HG02852 (cell line): Measurements from ENCODE around the gene EPN3.

ENCODE experiments used
- ATAC-seq: cut with Tn5 transposase; IDR thresholded peaks from one replicate; pipeline ENCODE4 v1.9.1; 2021; ENCODE audit warnings: mild to moderate bottlenecking, moderate library complexity; ENCODE audit not compliant: unreplicated experiment

Gene EPN3

GRCh38 chr17:50532452-50533024, at the start of gene EPN3:
Gene EPN3 (plus strand): TSS chr17:50532735. CDS start chr17:50536557, 3,822 bp downstream.
- no peak for ATAC-seq

GRCh38 chr17:50483266-50483665, 49.3 kb upstream of the EPN3 start:
- no peak for ATAC-seq

- no peak for ATAC-seq
Observed at GRCh38 chr17:50484386-50485155, 48.0 kb upstream of the EPN3 start.

GRCh38 chr17:50487213-50488096, 45.1 kb upstream of the EPN3 start:
- ATAC-seq: no peak

- ATAC-seq: no peak
Observed at GRCh38 chr17:50488880-50489279, 43.7 kb upstream of the EPN3 start.

DNA sequence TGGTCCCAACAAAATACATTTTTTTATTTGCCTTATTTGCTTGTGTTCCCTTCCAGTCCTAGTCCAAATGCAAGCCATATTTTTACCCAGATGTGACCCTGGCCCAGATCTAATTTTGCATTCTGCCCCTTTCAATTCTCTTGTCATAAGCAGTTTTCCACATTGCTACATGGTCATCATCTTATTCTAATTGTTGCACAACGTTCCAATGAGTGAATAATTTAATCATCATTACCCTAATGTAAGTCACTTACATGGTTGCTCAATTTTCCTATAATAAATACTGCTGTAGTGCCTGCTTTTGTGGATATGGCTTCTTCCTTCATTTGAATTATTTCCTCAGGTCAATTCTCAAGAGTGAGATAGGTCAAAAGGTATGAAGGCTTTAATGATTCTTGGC, 41.0 kb upstream of the EPN3 start:
- ATAC-seq: no peak

DNA sequence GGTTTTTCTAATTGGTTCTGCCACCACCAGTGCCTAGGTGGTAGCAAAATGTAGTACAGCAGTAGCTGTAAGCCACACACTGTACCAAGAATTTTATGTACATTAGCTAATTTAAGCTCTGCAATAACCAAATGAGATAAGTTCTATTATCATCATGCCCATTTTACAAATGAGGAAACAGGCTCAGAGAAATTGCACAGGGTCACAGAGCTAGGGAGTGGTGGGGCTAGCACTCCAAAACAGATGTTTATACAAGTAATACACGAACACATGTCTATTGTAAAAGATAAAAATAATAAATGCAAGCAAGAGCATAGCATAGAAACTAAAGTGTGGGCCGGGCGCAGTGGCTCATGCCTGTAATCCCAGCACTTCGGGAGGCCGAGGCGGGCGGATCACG, 40.3 kb upstream of the EPN3 start:
- no peak for ATAC-seq

- ATAC-seq: no peak
Observed at GRCh38 chr17:50493744-50494143, 38.8 kb upstream of the EPN3 start.

DNA sequence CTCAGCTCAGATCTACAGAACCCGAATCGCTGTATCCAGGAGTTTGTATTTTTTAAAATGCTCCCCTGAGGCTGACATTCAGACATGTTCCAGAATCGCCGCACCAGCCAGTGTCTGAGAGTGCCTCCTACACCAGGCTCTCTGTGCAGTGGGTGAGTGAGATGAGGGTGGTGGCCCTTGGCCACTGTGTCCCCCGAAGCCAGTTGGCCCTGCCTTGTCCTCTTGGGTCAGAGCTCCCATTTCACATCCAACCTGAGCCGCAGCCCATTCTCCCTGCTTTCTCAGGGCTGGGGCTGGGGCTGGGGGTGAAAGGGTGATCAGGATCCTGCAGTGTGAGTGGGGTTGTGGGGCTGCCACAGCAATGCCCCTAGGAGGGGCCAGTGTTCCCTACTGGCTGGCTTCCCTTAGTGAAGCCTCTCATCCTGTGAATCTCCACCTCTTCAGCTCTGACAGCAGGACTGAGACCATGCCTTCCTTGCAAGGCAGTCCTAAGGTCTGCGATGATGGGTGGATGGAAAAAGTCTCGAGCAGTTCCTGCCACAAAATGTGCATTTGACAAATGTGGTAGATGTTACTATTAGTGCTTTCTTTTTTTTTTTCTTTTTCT, 37.2 kb upstream of the EPN3 start:
- no peak for ATAC-seq

DNA sequence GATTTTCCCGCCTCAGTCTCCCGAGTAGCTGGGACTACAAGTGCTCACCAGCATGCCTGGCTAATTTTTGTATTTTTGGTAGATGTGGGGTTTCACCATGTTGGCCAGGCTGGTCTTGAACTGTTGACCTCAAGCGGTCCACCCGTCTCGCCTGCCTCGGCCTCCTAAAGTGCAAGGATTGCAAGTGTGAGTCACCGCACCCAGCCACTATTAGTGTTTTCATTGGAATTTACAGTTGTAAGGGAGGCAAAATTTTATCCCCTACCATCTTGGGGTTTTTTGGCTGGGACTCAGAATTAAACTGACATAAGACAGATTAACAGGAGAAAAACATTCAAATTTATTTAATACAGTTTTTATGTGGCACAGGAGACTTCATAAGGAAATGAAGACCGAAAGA, 36.6 kb upstream of the EPN3 start:
- ATAC-seq: no peak

GRCh38 chr17:50498021-50498874, 34.3 kb upstream of the EPN3 start:
- ATAC-seq: no peak

- ATAC-seq: no peak
Observed at GRCh38 chr17:50499270-50499669, 33.3 kb upstream of the EPN3 start.

- ATAC-seq: no peak
Observed at GRCh38 chr17:50499721-50500120, 32.8 kb upstream of the EPN3 start.

GRCh38 chr17:50501054-50501453, 31.5 kb upstream of the EPN3 start:
- no peak for ATAC-seq

- no peak for ATAC-seq
Observed at GRCh38 chr17:50502301-50502990, 30.1 kb upstream of the EPN3 start.

GRCh38 chr17:50505591-50506130, 26.9 kb upstream of the EPN3 start:
- ATAC-seq: no peak

- ATAC-seq: no peak
Observed at GRCh38 chr17:50506298-50506697, 26.2 kb upstream of the EPN3 start.

- no peak for ATAC-seq
Observed at GRCh38 chr17:50507871-50508572, 24.5 kb upstream of the EPN3 start, which contains the start of gene MYCBPAP. Gene MYCBPAP (plus strand): TSS chr17:50508439. CDS start chr17:50508675, 236 bp downstream.
